Right atrium auricular region (tissue), 2 donors: ENCODE measurements around the gene OR5B21. TPM values are rescaled to one million over a fixed set of nuclear protein-coding genes. Genes with fewer than 3 reads are reported as not detected.

Experiments used
- DNase-seq: peaks from one replicate; pipeline ENCODE4 v3.0.0-alpha.2; 2019; ENCODE audit warnings: low spot score
- H3K27ac ChIP-seq, 2 donors: fragments of 200-600 bp; sonication (generic); 1 replicate in 1 of 2; 2 replicates in 1 of 2; pipeline ENCODE4 v1.5.1; 2016 to 2019
- H3K27me3 ChIP-seq, 2 donors: fragments of 200-600 bp; sonication (generic); one replicate each; pipeline versions ENCODE4 v1.5.1 to v1.6.0; 2017 to 2019
- H3K36me3 ChIP-seq: fragments of 200-600 bp; sonication (generic); one replicate; pipeline ENCODE4 v1.5.1; 2016
- H3K4me1 ChIP-seq, 2 donors: fragments of 200-600 bp; sonication (generic); one replicate each; pipeline versions ENCODE4 v1.5.1 to v1.6.0; 2017 to 2019
- H3K4me3 ChIP-seq, 2 donors: fragments of 200-600 bp; sonication (generic); 1 replicate in 1 of 2; 2 replicates in 1 of 2; pipeline ENCODE4 v1.5.1; 2017 to 2019; ENCODE audit warnings: mild to moderate bottlenecking in 1 of 2, moderate library complexity in 1 of 2
- H3K9me3 ChIP-seq, 2 donors: fragments of 200-600 bp; sonication (generic); one replicate each; pipeline ENCODE4 v1.5.1; 2019
- total RNA-seq, 2 donors: library from RNA; depleted of rRNA; stranded (reverse); fragments of >200 nt; gene quantifications; one replicate each; pipeline ENCODE4 v1.1.0, GENCODE V29; 2016
- TF ChIP-seq, protein P1 (sequence below), 2 donors: fragments of 200-600 bp; sonication (generic); IDR thresholded peaks; one replicate each; pipeline ENCODE4 v1.5.1; 2019; ENCODE audit warnings: antibody characterized with exemption in 2 of 2

The OR5B21 gene
- total RNA-seq, 2 donors from 2014 or later: not detected

DNA sequence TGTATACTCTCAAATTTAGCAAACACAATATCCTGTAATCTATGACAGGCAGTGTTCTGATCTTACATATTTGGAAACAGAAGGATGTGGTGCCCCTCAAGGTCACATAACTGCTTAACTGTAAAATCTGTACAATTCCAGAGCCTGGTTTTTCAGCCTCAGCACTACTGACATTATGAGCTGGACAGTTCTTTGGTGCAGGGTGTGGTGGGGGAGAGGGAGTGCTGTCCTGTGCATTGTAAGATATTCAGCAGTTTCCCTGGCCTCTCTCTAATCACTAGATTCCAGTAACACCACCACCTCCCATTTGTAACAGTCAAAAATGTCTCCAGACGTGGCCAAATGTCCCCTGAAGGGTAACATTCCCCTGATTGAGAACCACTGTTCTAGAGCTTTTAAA lies 1.8 kb upstream of the OR5B21 start:
- H3K4me3 ChIP-seq: no peak overlapping the region
- no peaks in the 10 kb centered on the region for H3K27me3 ChIP-seq
- H3K4me1 ChIP-seq: no peaks in the 10 kb centered on the region
- H3K9me3 ChIP-seq: no peaks in the 10 kb centered on the region
- H3K27ac ChIP-seq: no peak overlapping the region
- TF ChIP-seq, protein P1, sequence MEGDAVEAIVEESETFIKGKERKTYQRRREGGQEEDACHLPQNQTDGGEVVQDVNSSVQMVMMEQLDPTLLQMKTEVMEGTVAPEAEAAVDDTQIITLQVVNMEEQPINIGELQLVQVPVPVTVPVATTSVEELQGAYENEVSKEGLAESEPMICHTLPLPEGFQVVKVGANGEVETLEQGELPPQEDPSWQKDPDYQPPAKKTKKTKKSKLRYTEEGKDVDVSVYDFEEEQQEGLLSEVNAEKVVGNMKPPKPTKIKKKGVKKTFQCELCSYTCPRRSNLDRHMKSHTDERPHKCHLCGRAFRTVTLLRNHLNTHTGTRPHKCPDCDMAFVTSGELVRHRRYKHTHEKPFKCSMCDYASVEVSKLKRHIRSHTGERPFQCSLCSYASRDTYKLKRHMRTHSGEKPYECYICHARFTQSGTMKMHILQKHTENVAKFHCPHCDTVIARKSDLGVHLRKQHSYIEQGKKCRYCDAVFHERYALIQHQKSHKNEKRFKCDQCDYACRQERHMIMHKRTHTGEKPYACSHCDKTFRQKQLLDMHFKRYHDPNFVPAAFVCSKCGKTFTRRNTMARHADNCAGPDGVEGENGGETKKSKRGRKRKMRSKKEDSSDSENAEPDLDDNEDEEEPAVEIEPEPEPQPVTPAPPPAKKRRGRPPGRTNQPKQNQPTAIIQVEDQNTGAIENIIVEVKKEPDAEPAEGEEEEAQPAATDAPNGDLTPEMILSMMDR (IDR thresholded peaks at IDR 0.05): no peak
- no peak for DNase-seq
- no peaks in the 10 kb centered on the region for H3K36me3 ChIP-seq

- Histone ChIP-seq H3K36me3 (no peaks in the 10 kb centered on the region), H3K4me3 (no peak overlapping the region), H3K27ac (no peak overlapping the region), H3K9me3 (no peaks in the 10 kb centered on the region), H3K4me1 (no peaks in the 10 kb centered on the region), H3K27me3 (no peaks in the 10 kb centered on the region)
- TF ChIP-seq, protein P1 (IDR thresholded peaks at IDR 0.05): no peak
- no peak for DNase-seq
Measured at GRCh38 chr11:58508814-58509213, 909 bp upstream of the OR5B21 start.

DNA sequence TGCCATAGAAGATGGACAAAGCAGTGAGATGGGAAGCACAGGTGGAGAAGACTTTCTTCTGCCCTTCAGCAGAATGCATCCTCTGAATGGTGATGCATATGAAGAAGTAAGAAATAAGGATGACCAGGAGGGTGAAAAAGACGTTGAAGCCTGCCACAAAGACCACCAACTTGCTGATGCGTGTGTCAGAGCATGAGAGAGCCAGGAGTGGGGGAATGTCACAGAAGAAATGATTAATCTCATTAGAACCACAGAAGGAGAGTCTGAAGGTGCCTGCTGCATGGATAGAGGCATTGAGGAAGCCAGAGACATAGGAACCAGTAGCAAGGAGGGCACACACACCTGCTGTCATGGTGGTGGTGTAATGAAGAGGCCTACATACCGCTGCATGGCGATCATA lies 550 bp downstream of the OR5B21 start:
- Histone ChIP-seq H3K9me3 (no peaks in the 10 kb centered on the region), H3K4me1 (no peaks in the 10 kb centered on the region), H3K36me3 (no peaks in the 10 kb centered on the region), H3K27me3 (no peaks in the 10 kb centered on the region), H3K4me3 (no peak overlapping the region), H3K27ac (no peak overlapping the region)
- TF ChIP-seq, protein P1 (IDR thresholded peaks at IDR 0.05): no peak
- DNase-seq: no peak

GRCh38 chr11:58506935-58507334 lies 970 bp downstream of the OR5B21 start:
- H3K27ac ChIP-seq: no peak overlapping the region
- H3K36me3 ChIP-seq: no peaks in the 10 kb centered on the region
- H3K4me3 ChIP-seq: no peak overlapping the region
- TF ChIP-seq, protein P1 (IDR thresholded peaks at IDR 0.05): no peak
- no peaks in the 10 kb centered on the region for H3K9me3 ChIP-seq
- no peaks in the 10 kb centered on the region for H3K27me3 ChIP-seq
- no peaks in the 10 kb centered on the region for H3K4me1 ChIP-seq
- no peak for DNase-seq

- no peak for DNase-seq
- H3K36me3 ChIP-seq: no peaks in the 10 kb centered on the region
- no peak overlapping the region for H3K27ac ChIP-seq
- no peaks in the 10 kb centered on the region for H3K9me3 ChIP-seq
- no peaks in the 10 kb centered on the region for H3K27me3 ChIP-seq
- no peak overlapping the region for H3K4me3 ChIP-seq
- TF ChIP-seq, protein P1 (IDR thresholded peaks at IDR 0.05): no peak
- H3K4me1 ChIP-seq: no peaks in the 10 kb centered on the region
Measured at GRCh38 chr11:58505849-58506248, 2.1 kb downstream of the OR5B21 start.

DNA sequence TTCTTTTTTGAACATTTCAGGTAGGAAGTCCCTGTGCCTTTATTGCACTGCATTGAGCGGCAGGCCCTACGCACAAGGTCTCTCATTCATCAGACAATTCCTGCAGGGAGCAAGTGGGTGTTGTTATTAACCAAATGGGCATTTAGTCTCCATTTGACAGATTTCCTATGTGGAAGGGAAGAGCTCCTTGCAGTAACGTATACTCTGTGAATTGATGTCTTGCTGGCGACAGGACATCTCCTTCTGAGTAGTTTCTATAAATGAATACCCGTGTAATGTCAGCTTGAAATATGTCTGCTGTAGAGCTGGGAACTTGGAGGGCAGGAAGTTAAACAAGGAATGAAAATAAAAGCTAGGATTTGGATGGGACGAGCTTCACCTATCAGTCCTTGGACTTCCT lies 3.7 kb downstream of the OR5B21 start:
- Histone ChIP-seq H3K4me1 (no peaks in the 10 kb centered on the region), H3K27ac (no peak overlapping the region), H3K4me3 (no peak overlapping the region), H3K9me3 (no peaks in the 10 kb centered on the region), H3K36me3 (no peaks in the 10 kb centered on the region), H3K27me3 (no peaks in the 10 kb centered on the region)
- DNase-seq: no peak
- TF ChIP-seq, protein P1 (IDR thresholded peaks at IDR 0.05): no peak
